ENCODE results near the gene RAPGEF6.

- TF ChIP-seq CTCF (IDR thresholded peaks at IDR 0.05; ENCODE audit: insufficient read depth, low read length) = no peak
- TF ChIP-seq, protein P1, sequence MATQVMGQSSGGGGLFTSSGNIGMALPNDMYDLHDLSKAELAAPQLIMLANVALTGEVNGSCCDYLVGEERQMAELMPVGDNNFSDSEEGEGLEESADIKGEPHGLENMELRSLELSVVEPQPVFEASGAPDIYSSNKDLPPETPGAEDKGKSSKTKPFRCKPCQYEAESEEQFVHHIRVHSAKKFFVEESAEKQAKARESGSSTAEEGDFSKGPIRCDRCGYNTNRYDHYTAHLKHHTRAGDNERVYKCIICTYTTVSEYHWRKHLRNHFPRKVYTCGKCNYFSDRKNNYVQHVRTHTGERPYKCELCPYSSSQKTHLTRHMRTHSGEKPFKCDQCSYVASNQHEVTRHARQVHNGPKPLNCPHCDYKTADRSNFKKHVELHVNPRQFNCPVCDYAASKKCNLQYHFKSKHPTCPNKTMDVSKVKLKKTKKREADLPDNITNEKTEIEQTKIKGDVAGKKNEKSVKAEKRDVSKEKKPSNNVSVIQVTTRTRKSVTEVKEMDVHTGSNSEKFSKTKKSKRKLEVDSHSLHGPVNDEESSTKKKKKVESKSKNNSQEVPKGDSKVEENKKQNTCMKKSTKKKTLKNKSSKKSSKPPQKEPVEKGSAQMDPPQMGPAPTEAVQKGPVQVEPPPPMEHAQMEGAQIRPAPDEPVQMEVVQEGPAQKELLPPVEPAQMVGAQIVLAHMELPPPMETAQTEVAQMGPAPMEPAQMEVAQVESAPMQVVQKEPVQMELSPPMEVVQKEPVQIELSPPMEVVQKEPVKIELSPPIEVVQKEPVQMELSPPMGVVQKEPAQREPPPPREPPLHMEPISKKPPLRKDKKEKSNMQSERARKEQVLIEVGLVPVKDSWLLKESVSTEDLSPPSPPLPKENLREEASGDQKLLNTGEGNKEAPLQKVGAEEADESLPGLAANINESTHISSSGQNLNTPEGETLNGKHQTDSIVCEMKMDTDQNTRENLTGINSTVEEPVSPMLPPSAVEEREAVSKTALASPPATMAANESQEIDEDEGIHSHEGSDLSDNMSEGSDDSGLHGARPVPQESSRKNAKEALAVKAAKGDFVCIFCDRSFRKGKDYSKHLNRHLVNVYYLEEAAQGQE (IDR thresholded peaks at IDR 0.05; ENCODE audit: insufficient replicate concordance, low read depth) = no peak
- no peak for TF ChIP-seq POLR2AphosphoS5 (IDR thresholded peaks at IDR 0.05; ENCODE audit: low read depth)
- TF ChIP-seq SPI1 (IDR thresholded peaks at IDR 0.05; ENCODE audit: borderline replicate concordance, low read depth) = no peak
Observed at GRCh38 chr5:131579917-131580671, 54.9 kb downstream of the RAPGEF6 start.
